PFSK-1 (cell line): ENCODE results near the gene GIT2.

ENCODE experiments used
- FOXP2 ChIP-seq: optimal IDR thresholded peaks from 2 replicates; pipeline ENCODE3; 2011; ENCODE audit warnings: borderline replicate concordance, control low read depth, inconsistent platforms; ENCODE audit not compliant: insufficient read depth; ENCODE audit errors: extremely low read length, extremely low read depth
- POLR2AphosphoS5 ChIP-seq: IDR thresholded peaks from 2 replicates; pipeline ENCODE4 v1.6.1; 2012; ENCODE audit warnings: low read depth, mild to moderate bottlenecking, control low read depth, low read length, moderate library complexity
- SIN3A ChIP-seq: IDR thresholded peaks from 2 replicates; pipeline ENCODE4 v1.6.1; 2012; ENCODE audit warnings: mild to moderate bottlenecking, low read length, moderate library complexity, borderline replicate concordance; ENCODE audit not compliant: insufficient read depth
- TAF1 ChIP-seq: IDR thresholded peaks from 2 replicates; pipeline ENCODE4 v1.6.1; 2012; ENCODE audit warnings: low read length, control low read depth, borderline replicate concordance; ENCODE audit not compliant: insufficient read depth
- TF ChIP-seq, protein P1 (sequence below), 2 experiments: IDR thresholded peaks; 2 replicates each; pipeline versions ENCODE4 v1.6.1 to v1.8.0; 2011 to 2012; ENCODE audit warnings: low read depth in 2 of 2, low read length in 2 of 2, control low read depth in 1 of 2, inconsistent platforms in 1 of 2, mild to moderate bottlenecking in 1 of 2, moderate library complexity in 1 of 2; ENCODE audit not compliant: insufficient read depth in 1 of 2

GIT2 gene

GRCh38 chr12:109961201-109961600 is 35.0 kb downstream of the GIT2 start:
- no peak for TF ChIP-seq TAF1
- no peak for TF ChIP-seq FOXP2
- no peak for TF ChIP-seq SIN3A
- TF ChIP-seq, protein P1, sequence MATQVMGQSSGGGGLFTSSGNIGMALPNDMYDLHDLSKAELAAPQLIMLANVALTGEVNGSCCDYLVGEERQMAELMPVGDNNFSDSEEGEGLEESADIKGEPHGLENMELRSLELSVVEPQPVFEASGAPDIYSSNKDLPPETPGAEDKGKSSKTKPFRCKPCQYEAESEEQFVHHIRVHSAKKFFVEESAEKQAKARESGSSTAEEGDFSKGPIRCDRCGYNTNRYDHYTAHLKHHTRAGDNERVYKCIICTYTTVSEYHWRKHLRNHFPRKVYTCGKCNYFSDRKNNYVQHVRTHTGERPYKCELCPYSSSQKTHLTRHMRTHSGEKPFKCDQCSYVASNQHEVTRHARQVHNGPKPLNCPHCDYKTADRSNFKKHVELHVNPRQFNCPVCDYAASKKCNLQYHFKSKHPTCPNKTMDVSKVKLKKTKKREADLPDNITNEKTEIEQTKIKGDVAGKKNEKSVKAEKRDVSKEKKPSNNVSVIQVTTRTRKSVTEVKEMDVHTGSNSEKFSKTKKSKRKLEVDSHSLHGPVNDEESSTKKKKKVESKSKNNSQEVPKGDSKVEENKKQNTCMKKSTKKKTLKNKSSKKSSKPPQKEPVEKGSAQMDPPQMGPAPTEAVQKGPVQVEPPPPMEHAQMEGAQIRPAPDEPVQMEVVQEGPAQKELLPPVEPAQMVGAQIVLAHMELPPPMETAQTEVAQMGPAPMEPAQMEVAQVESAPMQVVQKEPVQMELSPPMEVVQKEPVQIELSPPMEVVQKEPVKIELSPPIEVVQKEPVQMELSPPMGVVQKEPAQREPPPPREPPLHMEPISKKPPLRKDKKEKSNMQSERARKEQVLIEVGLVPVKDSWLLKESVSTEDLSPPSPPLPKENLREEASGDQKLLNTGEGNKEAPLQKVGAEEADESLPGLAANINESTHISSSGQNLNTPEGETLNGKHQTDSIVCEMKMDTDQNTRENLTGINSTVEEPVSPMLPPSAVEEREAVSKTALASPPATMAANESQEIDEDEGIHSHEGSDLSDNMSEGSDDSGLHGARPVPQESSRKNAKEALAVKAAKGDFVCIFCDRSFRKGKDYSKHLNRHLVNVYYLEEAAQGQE (IDR thresholded peaks at IDR 0.05; ENCODE audit: insufficient read depth in 1 of 2, low read depth in 2 of 2, low read length in 2 of 2) = no peak
- no peak for TF ChIP-seq POLR2AphosphoS5

- TF ChIP-seq, protein P1 (IDR thresholded peaks at IDR 0.05; ENCODE audit: insufficient read depth in 1 of 2, low read depth in 2 of 2, low read length in 2 of 2) = no peak
- TF ChIP-seq POLR2AphosphoS5 = no peak
- TF ChIP-seq SIN3A = no peak
- no peak for TF ChIP-seq FOXP2
- no peak for TF ChIP-seq TAF1
These were observed 36.6 kb downstream of the GIT2 start for GRCh38 chr12:109959411-109960093.

GRCh38 chr12:109958374-109958773 is 37.8 kb downstream of the GIT2 start:
- no peak for TF ChIP-seq FOXP2
- TF ChIP-seq POLR2AphosphoS5 = no peak

GRCh38 chr12:109953656-109954055 is 42.5 kb downstream of the GIT2 start:
- TF ChIP-seq SIN3A = no peak
- TF ChIP-seq TAF1 = no peak
- no peak for TF ChIP-seq FOXP2
- TF ChIP-seq, protein P1 (IDR thresholded peaks at IDR 0.05; ENCODE audit: insufficient read depth in 1 of 2, low read depth in 2 of 2, low read length in 2 of 2) = no peak
- no peak for TF ChIP-seq POLR2AphosphoS5

GRCh38 chr12:109952873-109953272 is 43.3 kb downstream of the GIT2 start:
- TF ChIP-seq, protein P1 (IDR thresholded peaks at IDR 0.05; ENCODE audit: insufficient read depth in 1 of 2, low read depth in 2 of 2, low read length in 2 of 2) = no peak
- TF ChIP-seq POLR2AphosphoS5 (no peak), SIN3A (no peak), FOXP2 (no peak), TAF1 (no peak)
